Measurements from ENCODE around the gene PSKH1. TPM values are rescaled to one million over a fixed set of nuclear protein-coding genes. Genes with fewer than 3 reads are reported as not detected.

PSKH1 gene
- total RNA-seq, 5 donors from 2014 or later (not counting 1 experiment from before 2014, with no cell fraction given), result 14.8 to 31.4 (median 28.1) TPM

DNA sequence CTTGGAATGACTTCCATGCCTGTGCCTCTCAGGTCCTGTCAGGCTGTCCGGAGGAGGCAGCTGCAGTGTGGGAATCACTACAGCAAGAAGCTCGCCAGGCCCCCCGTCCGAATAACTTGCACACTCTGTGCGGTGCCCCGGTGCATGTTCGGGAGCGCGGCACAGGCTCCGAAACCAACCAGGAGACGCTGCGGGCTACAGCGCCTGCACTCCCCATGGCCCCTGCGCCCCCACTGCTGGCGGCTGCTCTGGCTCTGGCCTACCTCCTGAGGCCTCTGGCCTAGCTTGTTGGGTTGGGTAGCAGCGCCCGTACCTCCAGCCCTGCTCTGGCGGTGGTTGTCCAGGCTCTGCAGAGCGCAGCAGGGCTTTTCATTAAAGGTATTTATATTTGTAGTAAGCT lies 7.1 kb upstream of the PSKH1 start:
- DNase-seq (no peak), ATAC-seq (replicated peaks in 1 of 4) (no peak)
- ChIA-PET POLR2A (no interaction called here), CTCF (interaction anchor here in 1 of 2 donors (0.6 to 1.3 kb wide), 2 partner anchors 11 kb away, joined by 4 to 6 read pairs; no protein-coding TSS in a partner anchor)
- H3K4me1 Mint-ChIP-seq, result peaks cover 0 to 7% (median 0%) of the 10 kb centered on the region in 3 donors
- H3K9me3 ChIP-seq, result no peaks in the 10 kb centered on the region
- WGBS (ENCODE audit: insufficient coverage), result 98% methylated on average over 16 of the region's 19 CpGs
- H3K27me3 ChIP-seq (replicated peaks in 1 of 2; ENCODE audit: control insufficient read depth in 2 of 2, extremely low read depth in 1 of 2, insufficient read depth in 2 of 2, low read length in 1 of 2), result no peaks in the 10 kb centered on the region
- no peaks in the 10 kb centered on the region for H3K9me3 Mint-ChIP-seq
- no peak overlapping the region for H3K27ac ChIP-seq (ENCODE audit: low read length)
- H3K36me3 ChIP-seq (ENCODE audit: control insufficient read depth in 2 of 2, extremely low read depth in 1 of 2, insufficient read depth in 1 of 2, low read length in 1 of 2), result peaks cover 18 to 48% of the 10 kb centered on the region in 2 donors
- H3K4me3 ChIP-seq (ENCODE audit: control insufficient read depth in 1 of 2, extremely low read depth in 1 of 2, low read length in 1 of 2), result no peak overlapping the region
- H3K36me3 Mint-ChIP-seq, result peaks cover 26% of the 10 kb centered on the region
- H3K4me1 ChIP-seq (ENCODE audit: control insufficient read depth in 1 of 2, extremely low read depth in 1 of 2, insufficient read depth in 2 of 2, low read length in 2 of 2), result no peaks in the 10 kb centered on the region
- H3K27ac Mint-ChIP-seq, result no peak overlapping the region
- no peak overlapping the region for H3K4me3 Mint-ChIP-seq
- H3K27me3 Mint-ChIP-seq, result no peaks in the 10 kb centered on the region

DNA sequence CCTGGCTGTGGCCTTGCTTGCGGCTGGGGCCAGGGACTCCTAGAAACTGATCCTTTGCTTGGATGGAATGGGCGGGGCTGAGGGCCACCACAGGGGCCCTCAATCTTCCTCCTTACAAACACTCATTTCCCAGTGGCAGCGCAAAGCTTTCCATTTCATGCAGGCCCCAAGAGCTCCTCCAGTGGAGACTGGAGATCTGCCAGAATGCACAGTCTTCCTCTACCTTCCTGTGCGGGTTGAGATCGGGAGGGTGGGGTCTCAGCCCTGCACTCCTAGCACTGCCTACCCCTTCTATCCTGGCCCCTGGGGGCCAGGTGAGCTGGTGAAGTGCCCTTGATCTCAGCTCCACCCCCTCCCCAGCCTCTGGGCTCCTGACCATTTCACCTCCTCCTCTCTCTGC lies 6.7 kb upstream of the PSKH1 start:
- no peaks in the 10 kb centered on the region for H3K9me3 ChIP-seq
- DNase-seq (no peak), ATAC-seq (replicated peaks in 1 of 4) (no peak)
- H3K27me3 Mint-ChIP-seq, result no peaks in the 10 kb centered on the region
- peaks cover 22% of the 10 kb centered on the region for H3K36me3 Mint-ChIP-seq
- no peaks in the 10 kb centered on the region for H3K9me3 Mint-ChIP-seq
- H3K27me3 ChIP-seq (replicated peaks in 1 of 2; ENCODE audit: control insufficient read depth in 2 of 2, extremely low read depth in 1 of 2, insufficient read depth in 2 of 2, low read length in 1 of 2), result no peaks in the 10 kb centered on the region
- H3K27ac Mint-ChIP-seq, result peak overlapping the region in 1 of 2 donors; percentile 27
- H3K4me3 Mint-ChIP-seq, result no peak overlapping the region
- ChIA-PET POLR2A (interaction anchor here in 1 of 2 donors (0.6 kb wide), 1 partner anchor 141 kb away, joined by 3 read pairs; no protein-coding TSS in a partner anchor), CTCF (interaction anchor here in 1 of 2 donors (1.3 kb wide), 1 partner anchor 11 kb away, joined by 4 read pairs; no protein-coding TSS in a partner anchor)
- H3K4me1 ChIP-seq (ENCODE audit: control insufficient read depth in 1 of 2, extremely low read depth in 1 of 2, insufficient read depth in 2 of 2, low read length in 2 of 2), result no peaks in the 10 kb centered on the region
- no peak overlapping the region for H3K27ac ChIP-seq (ENCODE audit: low read length)
- H3K36me3 ChIP-seq (ENCODE audit: control insufficient read depth in 2 of 2, extremely low read depth in 1 of 2, insufficient read depth in 1 of 2, low read length in 1 of 2), result peaks cover 18 to 44% of the 10 kb centered on the region in 2 donors
- peaks cover 0 to 7% (median 0%) of the 10 kb centered on the region in 3 donors for H3K4me1 Mint-ChIP-seq
- no peak overlapping the region for H3K4me3 ChIP-seq (ENCODE audit: control insufficient read depth in 1 of 2, extremely low read depth in 1 of 2, low read length in 1 of 2)
- WGBS (ENCODE audit: insufficient coverage), result 100% methylated on average over 1 of the region's 5 CpGs

GRCh38 chr16:67888331-67888730 lies 4.7 kb upstream of the PSKH1 start:
- no peak for DNase-seq
- Histone ChIP-seq H3K4me3 (ENCODE audit: control insufficient read depth in 1 of 2, extremely low read depth in 1 of 2, low read length in 1 of 2) (no peak overlapping the region), H3K36me3 (ENCODE audit: control insufficient read depth in 2 of 2, extremely low read depth in 1 of 2, insufficient read depth in 1 of 2, low read length in 1 of 2) (peaks cover 6 to 25% of the 10 kb centered on the region in 2 donors), H3K9me3 (no peaks in the 10 kb centered on the region), H3K27ac (ENCODE audit: low read length) (no peak overlapping the region), H3K27me3 (replicated peaks in 1 of 2; ENCODE audit: control insufficient read depth in 2 of 2, extremely low read depth in 1 of 2, insufficient read depth in 2 of 2, low read length in 1 of 2) (no peaks in the 10 kb centered on the region), H3K4me1 (ENCODE audit: control insufficient read depth in 1 of 2, extremely low read depth in 1 of 2, insufficient read depth in 2 of 2, low read length in 2 of 2) (peaks cover 3 to 5% of the 10 kb centered on the region in 2 experiments)
- H3K36me3 Mint-ChIP-seq, result peaks cover 8% of the 10 kb centered on the region
- H3K4me1 Mint-ChIP-seq, result peaks cover 8 to 12% (median 8%) of the 10 kb centered on the region in 3 donors
- ATAC-seq (replicated peaks in 1 of 4), result no peak
- no peaks in the 10 kb centered on the region for H3K27me3 Mint-ChIP-seq
- WGBS (ENCODE audit: insufficient coverage), result no CpG with 5 or more reads among the region's 3 CpGs
- no peaks in the 10 kb centered on the region for H3K9me3 Mint-ChIP-seq
- POLR2A ChIA-PET, result interaction anchor here in 1 of 2 donors (0.5 kb wide), 1 partner anchor 8 kb away, joined by 3 read pairs; no protein-coding TSS in a partner anchor
- CTCF ChIA-PET, result no interaction called here
- H3K4me3 Mint-ChIP-seq, result no peak overlapping the region
- peak overlapping the region in 1 of 2 donors; percentile 16 for H3K27ac Mint-ChIP-seq

DNA sequence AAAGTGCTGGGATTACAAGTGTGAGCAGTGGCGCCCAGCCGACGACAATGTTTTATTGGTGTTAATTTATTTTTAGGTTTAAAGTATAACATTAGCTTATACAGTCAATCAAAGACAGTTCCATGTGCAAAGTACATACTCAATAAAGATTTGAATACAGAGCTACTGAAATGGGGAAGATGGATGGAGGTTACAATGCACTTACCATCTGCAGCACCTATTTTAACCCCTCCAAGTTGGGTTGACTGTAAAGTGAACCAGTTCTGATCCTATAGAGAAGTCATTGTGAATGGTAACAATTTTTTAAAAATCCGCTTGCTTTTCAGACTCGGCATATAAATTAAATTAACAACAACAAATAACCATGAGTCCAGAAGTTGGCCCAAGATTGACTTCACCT lies 679 bp upstream of the PSKH1 start:
- H3K4me1 Mint-ChIP-seq, result peaks cover 36 to 47% (median 42%) of the 10 kb centered on the region in 3 donors
- no peaks in the 10 kb centered on the region for H3K9me3 ChIP-seq
- no peaks in the 10 kb centered on the region for H3K27me3 Mint-ChIP-seq
- peaks cover 0 to 3% of the 10 kb centered on the region in 2 donors for H3K36me3 ChIP-seq (ENCODE audit: control insufficient read depth in 2 of 2, extremely low read depth in 1 of 2, insufficient read depth in 1 of 2, low read length in 1 of 2)
- peak overlapping the region in 1 of 2 donors; percentile 95 for H3K4me3 ChIP-seq (ENCODE audit: control insufficient read depth in 1 of 2, extremely low read depth in 1 of 2, low read length in 1 of 2)
- peaks cover 4% of the 10 kb centered on the region for H3K36me3 Mint-ChIP-seq
- no peaks in the 10 kb centered on the region for H3K27me3 ChIP-seq (replicated peaks in 1 of 2; ENCODE audit: control insufficient read depth in 2 of 2, extremely low read depth in 1 of 2, insufficient read depth in 2 of 2, low read length in 1 of 2)
- ATAC-seq (replicated peaks in 1 of 4) (no peak), DNase-seq (no peak)
- H3K27ac ChIP-seq (ENCODE audit: low read length), result peak overlapping the region; percentile 30
- peaks cover 14 to 27% of the 10 kb centered on the region in 2 experiments for H3K4me1 ChIP-seq (ENCODE audit: control insufficient read depth in 1 of 2, extremely low read depth in 1 of 2, insufficient read depth in 2 of 2, low read length in 2 of 2)
- ChIA-PET POLR2A (interaction anchor here in 1 of 2 donors (0.6 kb wide), 1 partner anchor 46 kb away, joined by 9 read pairs; no protein-coding TSS in a partner anchor), CTCF (interaction anchor here in 1 of 2 donors (0.6 to 0.7 kb wide), 2 partner anchors 89 to 375 kb away, joined by 3 to 5 read pairs; no protein-coding TSS in a partner anchor)
- no CpG with 5 or more reads among the region's 5 CpGs for WGBS (ENCODE audit: insufficient coverage)
- H3K27ac Mint-ChIP-seq, result peak overlapping the region; percentile 86 to 87
- H3K4me3 Mint-ChIP-seq, result peak overlapping the region; percentile 81 to 96 (median 95)
- no peaks in the 10 kb centered on the region for H3K9me3 Mint-ChIP-seq

DNA sequence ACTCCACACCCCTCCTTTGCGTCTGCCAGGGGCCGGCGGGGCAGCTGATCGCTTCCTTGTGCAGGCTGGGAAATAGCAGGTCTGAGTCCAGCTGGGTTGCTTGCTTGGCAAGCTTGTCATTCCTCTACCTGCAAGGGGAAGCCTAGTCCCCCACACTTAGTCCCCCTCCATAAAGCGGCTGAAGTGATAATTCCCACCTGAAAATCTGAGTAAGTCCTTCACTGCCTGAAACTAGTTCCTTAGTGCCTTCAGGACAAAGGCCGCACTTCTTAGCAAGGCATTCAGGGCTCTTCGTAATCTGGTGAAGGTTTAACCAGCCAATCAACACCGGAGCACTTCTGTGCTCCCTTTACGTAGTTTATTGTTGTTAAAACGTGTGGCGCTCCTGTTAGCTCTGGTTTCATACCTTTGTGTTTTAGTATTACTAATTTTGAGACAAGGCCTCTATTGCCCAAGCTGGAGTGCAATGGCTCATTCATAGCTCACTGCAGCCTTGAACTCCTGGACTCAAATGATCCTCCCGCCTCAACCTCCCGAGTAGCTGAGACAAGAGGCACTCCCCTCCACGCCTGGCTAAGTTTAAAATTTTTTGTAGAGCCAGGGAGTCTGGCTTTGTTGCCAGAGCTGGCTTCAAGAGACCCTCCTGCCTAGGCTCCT lies 817 bp downstream of the PSKH1 start:
- H3K36me3 ChIP-seq (ENCODE audit: control insufficient read depth in 2 of 2, extremely low read depth in 1 of 2, insufficient read depth in 1 of 2, low read length in 1 of 2), result peaks cover 0 to 3% of the 10 kb centered on the region in 2 donors
- peak overlapping the region; percentile 85 for H3K27ac ChIP-seq (ENCODE audit: low read length)
- peaks cover 40 to 55% (median 49%) of the 10 kb centered on the region in 3 donors for H3K4me1 Mint-ChIP-seq
- H3K4me3 ChIP-seq (ENCODE audit: control insufficient read depth in 1 of 2, extremely low read depth in 1 of 2, low read length in 1 of 2), result peak overlapping the region; percentile 87 to 95
- H3K27me3 Mint-ChIP-seq, result no peaks in the 10 kb centered on the region
- peaks cover 14 to 27% of the 10 kb centered on the region in 2 experiments for H3K4me1 ChIP-seq (ENCODE audit: control insufficient read depth in 1 of 2, extremely low read depth in 1 of 2, insufficient read depth in 2 of 2, low read length in 2 of 2)
- no peaks in the 10 kb centered on the region for H3K27me3 ChIP-seq (replicated peaks in 1 of 2; ENCODE audit: control insufficient read depth in 2 of 2, extremely low read depth in 1 of 2, insufficient read depth in 2 of 2, low read length in 1 of 2)
- peak overlapping the region; percentile 90 to 96 (median 95) for H3K4me3 Mint-ChIP-seq
- ChIA-PET POLR2A (interaction anchor here (0.6 to 1.2 kb wide), 2 partner anchors 77 to 87 kb away, joined by 3 to 10 read pairs; no protein-coding TSS in a partner anchor), CTCF (interaction anchor here in 1 of 2 donors (1.0 to 1.3 kb wide), 2 partner anchors 10 to 78 kb away, joined by 4 to 6 read pairs; no protein-coding TSS in a partner anchor)
- peaks cover 4% of the 10 kb centered on the region for H3K36me3 Mint-ChIP-seq
- H3K9me3 ChIP-seq, result no peaks in the 10 kb centered on the region
- H3K9me3 Mint-ChIP-seq, result no peaks in the 10 kb centered on the region
- H3K27ac Mint-ChIP-seq, result peak overlapping the region; percentile 86 to 91
- peak in 5 of 35 experiments; percentile 2 to 31 (median 11) for DNase-seq
- 35% methylated on average over 8 of the region's 14 CpGs for WGBS (ENCODE audit: insufficient coverage)
- no peak for ATAC-seq (replicated peaks in 1 of 4)

DNA sequence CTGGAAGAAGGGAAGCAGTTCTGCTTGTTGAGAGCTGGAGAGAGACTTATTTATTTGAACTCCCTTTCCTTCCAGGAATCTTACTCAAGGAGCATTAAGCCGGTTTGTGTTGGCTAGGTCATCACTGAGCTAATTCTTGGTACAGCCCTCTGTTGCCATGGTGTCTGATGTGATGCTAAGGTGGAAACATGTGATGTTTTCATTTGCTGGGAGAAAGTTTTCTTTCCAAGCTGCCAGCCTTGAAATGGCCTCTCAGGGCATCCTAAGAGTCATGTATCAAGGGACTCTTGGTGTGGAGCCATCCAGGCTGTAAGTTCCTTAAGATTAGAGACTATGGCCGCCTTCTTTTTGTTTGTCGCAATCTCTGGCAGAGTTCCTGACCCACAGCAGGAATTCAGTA lies 4.2 kb downstream of the PSKH1 start:
- Mint-ChIP-seq H3K4me3 (no peak overlapping the region), H3K27ac (no peak overlapping the region), H3K4me1 (peaks cover 53 to 67% (median 58%) of the 10 kb centered on the region in 3 donors), H3K36me3 (peaks cover 4% of the 10 kb centered on the region), H3K27me3 (no peaks in the 10 kb centered on the region), H3K9me3 (no peaks in the 10 kb centered on the region)
- H3K9me3 ChIP-seq, result no peaks in the 10 kb centered on the region
- CTCF ChIA-PET, result interaction anchor here in 1 of 2 donors (0.6 to 1.5 kb wide), 4 partner anchors 11 to 449 kb away, joined by 3 to 4 read pairs (median 3); partner anchors contain the start of gene CTRL
- peaks cover 4 to 11% of the 10 kb centered on the region in 2 donors for H3K36me3 ChIP-seq (ENCODE audit: control insufficient read depth in 2 of 2, extremely low read depth in 1 of 2, insufficient read depth in 1 of 2, low read length in 1 of 2)
- DNase-seq (no peak), ATAC-seq (replicated peaks in 1 of 4) (no peak)
- H3K27ac ChIP-seq (ENCODE audit: low read length), result no peak overlapping the region
- no peak overlapping the region for H3K4me3 ChIP-seq (ENCODE audit: control insufficient read depth in 1 of 2, extremely low read depth in 1 of 2, low read length in 1 of 2)
- H3K4me1 ChIP-seq (ENCODE audit: control insufficient read depth in 1 of 2, extremely low read depth in 1 of 2, insufficient read depth in 2 of 2, low read length in 2 of 2), result peaks cover 14 to 27% of the 10 kb centered on the region in 2 experiments
- POLR2A ChIA-PET, result interaction anchor here in 1 of 2 donors (0.6 kb wide), 1 partner anchor 42 kb away, joined by 7 read pairs; no protein-coding TSS in a partner anchor
- H3K27me3 ChIP-seq (replicated peaks in 1 of 2; ENCODE audit: control insufficient read depth in 2 of 2, extremely low read depth in 1 of 2, insufficient read depth in 2 of 2, low read length in 1 of 2), result no peaks in the 10 kb centered on the region
- WGBS (ENCODE audit: insufficient coverage), result 100% methylated on average over 1 of the region's 3 CpGs

Measured in T-cell (primary cell).